DND-41 (cell line): ENCODE measurements around the gene SAP30L.

Source experiments
- ATAC-seq: fragments of 200-7000 bp; cut with Tn5 transposase; 3 replicates; pipeline ENCODE4 v1.9.1; 2021; ENCODE audit warnings: low read depth; ENCODE audit not compliant: insufficient read depth
- DNase-seq: peaks from one replicate; pipeline ENCODE4 v3.0.0-alpha.2; 2020
- H2AFZ ChIP-seq: 2 replicates; pipeline ENCODE4 v1.6.0; 2012; ENCODE audit warnings: low read depth, low read length
- H3K27ac ChIP-seq: 2 replicates; pipeline ENCODE4 v1.5.1; 2012; ENCODE audit warnings: low read length, inconsistent platforms
- H3K27me3 ChIP-seq: fragments of 200-600 bp; sonication (generic); 2 replicates; pipeline ENCODE4 v1.6.0; 2012; ENCODE audit warnings: low read length, mild to moderate bottlenecking, inconsistent platforms; ENCODE audit not compliant: insufficient read depth, poor library complexity
- H3K36me3 ChIP-seq: 2 replicates; pipeline ENCODE4 v1.5.1; 2012; ENCODE audit warnings: low read length, inconsistent platforms; ENCODE audit not compliant: insufficient read depth
- H3K4me1 ChIP-seq: 2 replicates; pipeline ENCODE4 v1.5.1; 2012; ENCODE audit warnings: mild to moderate bottlenecking, low read length; ENCODE audit not compliant: insufficient read depth
- H3K4me2 ChIP-seq: 2 replicates; pipeline ENCODE4 v1.6.0; 2012; ENCODE audit warnings: mild to moderate bottlenecking, moderate library complexity, low read length, inconsistent platforms; ENCODE audit not compliant: insufficient read depth
- H3K4me3 ChIP-seq, 2 experiments: fragments of 200-600 bp in 1 of 2; shearing (Covaris generic) in 1 of 2; 2 replicates each; pipeline ENCODE4 v1.5.1; 2012 to 2016; ENCODE audit warnings: inconsistent platforms in 2 of 2, low read length in 2 of 2, mild to moderate bottlenecking in 2 of 2, low read depth in 1 of 2, moderate library complexity in 1 of 2
- H3K79me2 ChIP-seq: 2 replicates; pipeline ENCODE4 v1.6.0; 2012; ENCODE audit warnings: low read length, inconsistent platforms; ENCODE audit not compliant: insufficient read depth
- H3K9ac ChIP-seq: 2 replicates; pipeline ENCODE4 v1.6.0; 2012; ENCODE audit warnings: low read depth, mild to moderate bottlenecking, inconsistent platforms, low read length, moderate library complexity
- H3K9me3 ChIP-seq: 2 replicates; pipeline ENCODE4 v1.5.1; 2012; ENCODE audit warnings: low read length, moderate library complexity, mild to moderate bottlenecking, inconsistent platforms; ENCODE audit not compliant: insufficient read depth, severe bottlenecking
- H4K20me1 ChIP-seq: 2 replicates; pipeline ENCODE4 v1.6.0; 2012; ENCODE audit warnings: low read length; ENCODE audit not compliant: insufficient read depth
- CTCF ChIP-seq: IDR thresholded peaks from 2 replicates; pipeline ENCODE4 v1.5.1; 2012; ENCODE audit warnings: borderline replicate concordance, low read length, moderate library complexity, mild to moderate bottlenecking; ENCODE audit not compliant: poor library complexity, severe bottlenecking; ENCODE audit errors: extremely low read depth
- EZH2 ChIP-seq: IDR thresholded peaks from 3 replicates; pipeline ENCODE4 v1.6.1; 2012; ENCODE audit warnings: borderline replicate concordance, low read depth, mild to moderate bottlenecking, moderate library complexity, low read length, inconsistent platforms; ENCODE audit not compliant: severe bottlenecking

SAP30L gene

GRCh38 chr5:154464438-154464837 lies 18.6 kb downstream of the SAP30L start:
- H3K79me2 ChIP-seq, result no peaks in the 10 kb centered on the region
- peaks cover 5% of the 10 kb centered on the region; the same call in 1 of the 2 replicates for H4K20me1 ChIP-seq
- no peaks in the 10 kb centered on the region for H3K9me3 ChIP-seq
- no peak for ATAC-seq
- H3K4me3 ChIP-seq, result no peak overlapping the region
- peaks cover under 1% of the 10 kb centered on the region; the same call in 1 of the 2 replicates for H3K36me3 ChIP-seq
- H3K27ac ChIP-seq, result no peak overlapping the region
- no peak for TF ChIP-seq CTCF
- TF ChIP-seq EZH2, result no peak
- H3K4me1 ChIP-seq, result no peaks in the 10 kb centered on the region
- no peak overlapping the region for H3K4me2 ChIP-seq
- DNase-seq, result no peak
- H3K27me3 ChIP-seq, result no peaks in the 10 kb centered on the region
- H2AFZ ChIP-seq, result no peak overlapping the region
- no peak overlapping the region for H3K9ac ChIP-seq

- no peak for DNase-seq
- TF ChIP-seq CTCF (no peak), EZH2 (no peak)
- H2AFZ ChIP-seq, result no peak overlapping the region
These were observed 19.4 kb downstream of the SAP30L start for GRCh38 chr5:154465169-154465568.

GRCh38 chr5:154466147-154466546 lies 20.4 kb downstream of the SAP30L start:
- Histone ChIP-seq H3K9ac (no peak overlapping the region), H3K27me3 (peaks cover 5% of the 10 kb centered on the region), H3K4me3 (no peak overlapping the region), H3K27ac (no peak overlapping the region), H3K79me2 (no peaks in the 10 kb centered on the region), H3K4me2 (no peak overlapping the region), H3K36me3 (no peaks in the 10 kb centered on the region), H4K20me1 (peaks cover 3% of the 10 kb centered on the region; the same call in 1 of the 2 replicates), H2AFZ (no peak overlapping the region), H3K4me1 (no peaks in the 10 kb centered on the region), H3K9me3 (no peaks in the 10 kb centered on the region)
- TF ChIP-seq CTCF (no peak), EZH2 (no peak)
- ATAC-seq (no peak), DNase-seq (no peak)

More at GRCh38 chr5:154465169-154465568, 19.4 kb downstream of the SAP30L start:
- Histone ChIP-seq H3K4me1 (no peaks in the 10 kb centered on the region), H3K27me3 (no peaks in the 10 kb centered on the region), H3K36me3 (no peaks in the 10 kb centered on the region), H3K9me3 (no peaks in the 10 kb centered on the region), H3K27ac (no peak overlapping the region), H3K4me3 (no peak overlapping the region), H3K79me2 (no peaks in the 10 kb centered on the region), H3K9ac (no peak overlapping the region), H4K20me1 (peaks cover 3% of the 10 kb centered on the region; the same call in 1 of the 2 replicates), H3K4me2 (no peak overlapping the region)
- ATAC-seq, result no peak

- Histone ChIP-seq H3K79me2 (no peaks in the 10 kb centered on the region), H3K4me2 (no peak overlapping the region), H3K36me3 (no peaks in the 10 kb centered on the region), H3K4me3 (no peak overlapping the region), H3K27ac (no peak overlapping the region), H3K9me3 (no peaks in the 10 kb centered on the region), H3K9ac (no peak overlapping the region), H2AFZ (no peak overlapping the region), H3K4me1 (no peaks in the 10 kb centered on the region), H4K20me1 (peaks cover 3% of the 10 kb centered on the region; the same call in 1 of the 2 replicates), H3K27me3 (peaks cover 5% of the 10 kb centered on the region)
- TF ChIP-seq EZH2 (no peak), CTCF (no peak)
- DNase-seq (no peak), ATAC-seq (no peak)
These were observed 20.9 kb downstream of the SAP30L start for GRCh38 chr5:154466671-154467070.
